ENCODE measurements around the gene MAPK7. TPM values are rescaled to one million over a fixed set of nuclear protein-coding genes. Genes with fewer than 3 reads are reported as not detected.

MAPK7 gene
- total and polyA plus RNA-seq, 2 experiments from 2014 or later: 26.1 to 49.0 TPM

- WGBS (ENCODE audit: low lambda C conversion rate, missing lambda C conversion rate): 92% methylated on average over 28 of the region's 28 CpGs
- Histone ChIP-seq H3K4me1 (ENCODE audit: insufficient read depth) (peaks cover 16% of the 10 kb centered on the region), H2AFZ (no peak overlapping the region), H3K27me3 (no peaks in the 10 kb centered on the region), H3K79me2 (no peaks in the 10 kb centered on the region), H3K36me3 (replicated peaks; ENCODE audit: insufficient read depth, low read depth) (no peaks in the 10 kb centered on the region), H3K4me2 (no peak overlapping the region), H4K20me1 (ENCODE audit: insufficient read depth, poor library complexity, severe bottlenecking) (no peaks in the 10 kb centered on the region), H3K9me3 (ENCODE audit: low read depth) (no peaks in the 10 kb centered on the region), H3K4me3 (no peak overlapping the region), H3K27ac (no peak overlapping the region), H3K9me2 (replicated peaks; ENCODE audit: insufficient read depth) (no peaks in the 10 kb centered on the region)
- no peak for DNase-seq (ENCODE audit: low spot score)
- no peak for TF ChIP-seq CTCF (IDR thresholded peaks at IDR 0.05; ENCODE audit: poor library complexity)
- no peak for TF ChIP-seq EZH2 (IDR thresholded peaks at IDR 0.05; ENCODE audit: borderline replicate concordance)
- TF ChIP-seq EZH2phosphoT487 (IDR thresholded peaks at IDR 0.05; ENCODE audit: low read depth, severe bottlenecking, unreplicated experiment): no peak
These were observed 36.3 kb downstream of the MAPK7 start for GRCh38 chr17:19414396-19415280.

GRCh38 chr17:19415311-19415710 lies 37.0 kb downstream of the MAPK7 start:
- Histone ChIP-seq H3K79me2 (no peaks in the 10 kb centered on the region), H3K4me1 (ENCODE audit: insufficient read depth) (peaks cover 16% of the 10 kb centered on the region), H4K20me1 (ENCODE audit: insufficient read depth, poor library complexity, severe bottlenecking) (no peaks in the 10 kb centered on the region), H3K4me2 (no peak overlapping the region), H3K9me2 (replicated peaks; ENCODE audit: insufficient read depth) (no peaks in the 10 kb centered on the region), H2AFZ (no peak overlapping the region), H3K27ac (no peak overlapping the region), H3K9me3 (ENCODE audit: low read depth) (no peaks in the 10 kb centered on the region), H3K4me3 (no peak overlapping the region), H3K27me3 (no peaks in the 10 kb centered on the region), H3K36me3 (replicated peaks; ENCODE audit: insufficient read depth, low read depth) (no peaks in the 10 kb centered on the region)
- DNase-seq (ENCODE audit: low spot score): no peak
- TF ChIP-seq EZH2 (IDR thresholded peaks at IDR 0.05; ENCODE audit: borderline replicate concordance) (no peak), CTCF (IDR thresholded peaks at IDR 0.05; ENCODE audit: poor library complexity) (no peak), EZH2phosphoT487 (IDR thresholded peaks at IDR 0.05; ENCODE audit: low read depth, severe bottlenecking, unreplicated experiment) (no peak)
- 86% methylated on average over 9 of the region's 13 CpGs for WGBS (ENCODE audit: low lambda C conversion rate, missing lambda C conversion rate)

- Histone ChIP-seq H3K4me1 (ENCODE audit: insufficient read depth) (peaks cover 16% of the 10 kb centered on the region), H4K20me1 (ENCODE audit: insufficient read depth, poor library complexity, severe bottlenecking) (no peaks in the 10 kb centered on the region), H3K9me2 (replicated peaks; ENCODE audit: insufficient read depth) (no peaks in the 10 kb centered on the region), H3K36me3 (replicated peaks; ENCODE audit: insufficient read depth, low read depth) (no peaks in the 10 kb centered on the region), H3K27me3 (no peaks in the 10 kb centered on the region), H3K9me3 (ENCODE audit: low read depth) (no peaks in the 10 kb centered on the region), H2AFZ (no peak overlapping the region), H3K79me2 (no peaks in the 10 kb centered on the region), H3K27ac (no peak overlapping the region), H3K4me2 (no peak overlapping the region), H3K4me3 (no peak overlapping the region)
- DNase-seq (ENCODE audit: low spot score): no peak
- 95% methylated on average over 16 of the region's 18 CpGs for WGBS (ENCODE audit: low lambda C conversion rate, missing lambda C conversion rate)
- TF ChIP-seq EZH2phosphoT487 (IDR thresholded peaks at IDR 0.05; ENCODE audit: low read depth, severe bottlenecking, unreplicated experiment) (no peak), EZH2 (IDR thresholded peaks at IDR 0.05; ENCODE audit: borderline replicate concordance) (no peak), CTCF (IDR thresholded peaks at IDR 0.05; ENCODE audit: poor library complexity) (no peak)
These were observed 37.8 kb downstream of the MAPK7 start for GRCh38 chr17:19415806-19416775.
